ENCODE results near the gene ATP2B2.

Gene ATP2B2

GRCh38 chr3:10289787-10290355, 215.5 kb downstream of the ATP2B2 start:
- no peak for DNase-seq

- DNase-seq, result no peak
Observed at GRCh38 chr3:10289077-10289476, 216.3 kb downstream of the ATP2B2 start.

GRCh38 chr3:10288575-10288960, 216.8 kb downstream of the ATP2B2 start:
- DNase-seq, result no peak

- DNase-seq, result no peak
Observed at GRCh38 chr3:10287936-10288574, 217.3 kb downstream of the ATP2B2 start.

- peak; percentile 7 for DNase-seq
Observed at GRCh38 chr3:10286596-10287295, 218.6 kb downstream of the ATP2B2 start.

- DNase-seq, result no peak
Observed at GRCh38 chr3:10286133-10286524, 219.3 kb downstream of the ATP2B2 start.

- DNase-seq, result no peak
Observed at GRCh38 chr3:10285272-10286132, 219.9 kb downstream of the ATP2B2 start.

GRCh38 chr3:10284496-10284895, 220.9 kb downstream of the ATP2B2 start:
- DNase-seq, result no peak

GRCh38 chr3:10283638-10284037, 221.7 kb downstream of the ATP2B2 start:
- DNase-seq, result no peak

- DNase-seq, result no peak
Observed at GRCh38 chr3:10281951-10282350, 223.4 kb downstream of the ATP2B2 start.

GRCh38 chr3:10280571-10280970, 224.8 kb downstream of the ATP2B2 start:
- no peak for DNase-seq

- DNase-seq, result no peak
Observed at GRCh38 chr3:10280177-10280529, 225.2 kb downstream of the ATP2B2 start.

GRCh38 chr3:10279384-10280176, 225.8 kb downstream of the ATP2B2 start:
- no peak for DNase-seq

GRCh38 chr3:10278501-10278900, 226.9 kb downstream of the ATP2B2 start:
- DNase-seq, result no peak

- DNase-seq, result no peak
Observed at GRCh38 chr3:10277115-10277625, 228.2 kb downstream of the ATP2B2 start.

GRCh38 chr3:10274601-10275000, 230.8 kb downstream of the ATP2B2 start:
- DNase-seq, result no peak
